Body of pancreas (tissue), 4 donors: Measurements from ENCODE around the gene EHMT1. TPM values are rescaled to one million over a fixed set of nuclear protein-coding genes. Genes with fewer than 3 reads are reported as not detected.

Experiments used
- ATAC-seq: fragments of 150-250 bp; one replicate; pipeline ENCODE4 v1.9.1; 2016
- DNase-seq, 4 donors: peaks; one replicate each; pipeline ENCODE4 v3.0.0-alpha.2; 2019
- H3K27ac ChIP-seq, 4 donors: fragments of 200-600 bp; sonication (generic); 1 replicate in 3 of 4; 2 replicates in 1 of 4; pipeline versions ENCODE4 v1.5.1 to v1.6.1; 2016 to 2019; ENCODE audit warnings: mild to moderate bottlenecking in 1 of 4, mixed read lengths in 1 of 4, moderate library complexity in 1 of 4
- H3K27me3 ChIP-seq, 2 donors: fragments of 200-600 bp; sonication (generic); one replicate each; pipeline ENCODE4 v1.6.0; 2016; ENCODE audit warnings: mild to moderate bottlenecking in 1 of 2
- H3K36me3 ChIP-seq, 2 donors: fragments of 200-600 bp; sonication (generic); replicated peaks in 1 of 2; 2 replicates each; pipeline ENCODE4 v1.5.1; 2016; ENCODE audit warnings: low read depth in 2 of 2; ENCODE audit not compliant: insufficient read depth in 1 of 2
- H3K4me1 ChIP-seq: fragments of 200-600 bp; sonication (generic); one replicate; pipeline ENCODE4 v1.6.0; 2016
- H3K4me3 ChIP-seq, 2 donors: fragments of 200-600 bp; sonication (generic); 1 replicate in 1 of 2; 2 replicates in 1 of 2; pipeline ENCODE4 v1.5.1; 2016 to 2019
- H3K9me3 ChIP-seq, 3 donors: fragments of 200-600 bp; sonication (generic); 1 replicate in 2 of 3; 2 replicates in 1 of 3; pipeline ENCODE4 v1.5.1; 2016
- POLR2A ChIP-seq, 3 donors: fragments of 450-650 bp; IDR thresholded peaks; one replicate each; pipeline ENCODE4 v1.6.1; 2016; ENCODE audit warnings: antibody characterized with exemption in 3 of 3, mild to moderate bottlenecking in 2 of 3
- WGBS, 2 donors: methylation state at CpG; one replicate each; pipeline ENCODE4 v1.1.5; 2017; 5-methylcytosine and 5-hydroxymethylcytosine counted together
- intact Hi-C: fragments of 100-400 bp; cut with DNase I; formaldehyde crosslinking; loops from one replicate; pipeline ENCODE4 v1.15.1; 2023
- total RNA-seq, 2 donors: library from RNA; depleted of rRNA; stranded (reverse); fragments of >200 nt; gene quantifications; one replicate each; pipeline ENCODE4 v1.1.0, GENCODE V29; 2016
- TF ChIP-seq, protein P1 (sequence below), 7 experiments: fragments of 450-650 bp in 4 of 7; fragments of 200-600 bp in 3 of 7; sonication (generic) in 3 of 7; IDR thresholded peaks; one replicate each; pipeline ENCODE4 v1.5.1; 2016 to 2019; ENCODE audit warnings: antibody characterized with exemption in 7 of 7

The EHMT1 gene
- total RNA-seq, 2 donors from 2014 or later, result 41.0 to 65.9 TPM

DNA sequence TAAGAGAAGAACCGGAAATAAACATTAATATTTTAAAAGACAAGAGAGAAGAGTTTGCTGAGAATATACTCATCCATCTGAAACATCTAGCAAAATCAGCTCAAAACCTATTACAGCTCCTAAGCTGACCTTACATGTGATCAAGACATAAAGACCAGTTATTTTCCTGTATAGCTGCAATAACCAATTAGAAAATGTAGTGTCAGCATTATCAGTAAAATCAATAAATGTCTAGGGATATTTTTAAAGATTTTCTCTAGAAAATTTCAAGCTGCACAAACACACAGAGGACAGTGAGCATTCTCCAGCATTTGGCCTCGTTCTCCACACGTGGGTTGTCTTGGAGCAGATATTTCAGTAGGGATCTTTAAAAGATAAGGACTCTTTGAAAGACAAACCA, 131.2 kb downstream of the EHMT1 start:
- no peak for ATAC-seq
- DNase-seq, result no peak
- Histone ChIP-seq H3K4me1 (no peaks in the 10 kb centered on the region), H3K4me3 (no peak overlapping the region), H3K27me3 (no peaks in the 10 kb centered on the region), H3K36me3 (peaks cover 7 to 9% of the 10 kb centered on the region in 2 donors), H3K27ac (no peak overlapping the region), H3K9me3 (no peaks in the 10 kb centered on the region)
- WGBS, 2 donors, result 68 to 69% methylated on average over 3 of the region's 3 CpGs
- TF ChIP-seq POLR2A (IDR thresholded peaks at IDR 0.05), result no peak
- TF ChIP-seq, protein P1, sequence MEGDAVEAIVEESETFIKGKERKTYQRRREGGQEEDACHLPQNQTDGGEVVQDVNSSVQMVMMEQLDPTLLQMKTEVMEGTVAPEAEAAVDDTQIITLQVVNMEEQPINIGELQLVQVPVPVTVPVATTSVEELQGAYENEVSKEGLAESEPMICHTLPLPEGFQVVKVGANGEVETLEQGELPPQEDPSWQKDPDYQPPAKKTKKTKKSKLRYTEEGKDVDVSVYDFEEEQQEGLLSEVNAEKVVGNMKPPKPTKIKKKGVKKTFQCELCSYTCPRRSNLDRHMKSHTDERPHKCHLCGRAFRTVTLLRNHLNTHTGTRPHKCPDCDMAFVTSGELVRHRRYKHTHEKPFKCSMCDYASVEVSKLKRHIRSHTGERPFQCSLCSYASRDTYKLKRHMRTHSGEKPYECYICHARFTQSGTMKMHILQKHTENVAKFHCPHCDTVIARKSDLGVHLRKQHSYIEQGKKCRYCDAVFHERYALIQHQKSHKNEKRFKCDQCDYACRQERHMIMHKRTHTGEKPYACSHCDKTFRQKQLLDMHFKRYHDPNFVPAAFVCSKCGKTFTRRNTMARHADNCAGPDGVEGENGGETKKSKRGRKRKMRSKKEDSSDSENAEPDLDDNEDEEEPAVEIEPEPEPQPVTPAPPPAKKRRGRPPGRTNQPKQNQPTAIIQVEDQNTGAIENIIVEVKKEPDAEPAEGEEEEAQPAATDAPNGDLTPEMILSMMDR (IDR thresholded peaks at IDR 0.05), result no peak
- intact Hi-C loops, result no loop called here

DNA sequence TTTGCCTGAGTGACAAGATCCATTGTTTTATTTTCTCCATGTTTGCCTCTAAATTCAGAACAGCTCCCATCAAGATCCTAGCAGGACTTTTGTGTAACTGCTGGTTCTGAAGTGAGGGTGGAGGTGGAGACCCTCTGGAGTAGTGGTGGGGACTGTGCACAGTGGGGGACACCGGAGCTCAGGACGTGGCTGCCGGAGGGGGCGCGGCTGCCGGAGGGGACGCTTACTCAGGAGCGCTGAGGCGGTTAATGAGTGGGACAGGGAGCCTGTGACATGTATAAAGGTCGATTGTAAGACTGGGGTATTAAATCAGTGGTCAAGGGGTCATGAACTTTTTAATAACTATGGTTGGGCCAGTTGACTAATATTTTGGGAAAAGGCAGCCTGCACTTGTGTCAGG, 131.8 kb downstream of the EHMT1 start:
- no peaks in the 10 kb centered on the region for H3K27me3 ChIP-seq
- H3K9me3 ChIP-seq, result no peaks in the 10 kb centered on the region
- intact Hi-C loops, result no loop called here
- no peak overlapping the region for H3K27ac ChIP-seq
- 90 to 96% methylated on average over 10 of the region's 10 CpGs for WGBS, 2 donors
- H3K36me3 ChIP-seq, result peaks cover 6 to 9% of the 10 kb centered on the region in 2 donors
- DNase-seq (no peak), ATAC-seq (no peak)
- no peak overlapping the region for H3K4me3 ChIP-seq
- no peak for TF ChIP-seq POLR2A (IDR thresholded peaks at IDR 0.05)
- TF ChIP-seq, protein P1 (IDR thresholded peaks at IDR 0.05), result no peak
- no peaks in the 10 kb centered on the region for H3K4me1 ChIP-seq

DNA sequence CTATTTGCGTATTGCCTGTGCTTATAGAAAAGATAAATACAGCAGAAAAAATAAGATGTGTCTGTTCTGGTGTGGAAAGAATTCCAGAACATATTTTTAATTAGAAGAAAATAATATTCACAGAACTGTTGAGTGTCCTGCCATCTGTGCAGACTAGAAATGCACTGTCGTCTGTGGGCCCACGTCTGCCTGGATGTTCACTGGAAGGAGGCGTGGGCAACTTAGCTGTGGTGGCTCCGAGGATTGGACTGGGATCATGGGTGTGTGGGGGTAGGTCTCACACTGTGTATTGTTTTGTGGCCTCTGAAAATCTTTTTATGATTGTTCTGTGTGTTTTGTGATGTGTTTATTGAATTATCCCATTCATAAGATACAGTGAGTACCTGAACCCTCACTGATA, 132.8 kb downstream of the EHMT1 start:
- Histone ChIP-seq H3K4me1 (no peaks in the 10 kb centered on the region), H3K9me3 (no peaks in the 10 kb centered on the region), H3K27ac (no peak overlapping the region), H3K27me3 (no peaks in the 10 kb centered on the region), H3K4me3 (no peak overlapping the region), H3K36me3 (peaks cover 0 to 3% of the 10 kb centered on the region in 2 donors)
- DNase-seq (no peak), ATAC-seq (no peak)
- intact Hi-C loops, result no loop called here
- no peak for TF ChIP-seq POLR2A (IDR thresholded peaks at IDR 0.05)
- TF ChIP-seq, protein P1 (IDR thresholded peaks at IDR 0.05), result no peak
- WGBS, 2 donors, result 89 to 96% methylated on average over 5 of the region's 5 CpGs

DNA sequence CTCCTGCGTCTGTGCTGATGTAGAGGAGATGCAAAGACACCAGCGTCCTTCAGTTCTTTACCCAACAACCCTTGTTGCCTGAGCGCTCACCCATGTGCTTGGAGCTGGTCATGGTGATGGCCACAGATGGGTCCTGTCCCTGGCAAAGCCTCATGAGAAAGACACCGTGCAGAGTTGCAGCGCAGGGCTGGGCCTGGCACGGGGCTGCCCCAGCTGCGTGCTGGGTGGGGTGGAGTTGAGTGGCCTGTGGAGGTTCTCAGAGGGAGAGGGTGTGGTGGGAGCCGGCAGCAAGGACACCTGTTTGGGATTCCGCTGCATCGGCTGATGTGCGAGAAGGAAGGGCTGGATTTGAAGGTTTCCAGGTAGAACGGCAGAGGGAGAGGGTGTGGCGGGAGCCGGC, 133.6 kb downstream of the EHMT1 start:
- intact Hi-C loops, result no loop called here

More for the DNA sequence above, 133.6 kb downstream of the EHMT1 start:
- no peaks in the 10 kb centered on the region for H3K27me3 ChIP-seq
- H3K36me3 ChIP-seq, result peaks cover 0 to 3% of the 10 kb centered on the region in 2 donors
- no peaks in the 10 kb centered on the region for H3K9me3 ChIP-seq
- no peak overlapping the region for H3K4me3 ChIP-seq
- no peak for TF ChIP-seq POLR2A (IDR thresholded peaks at IDR 0.05)
- TF ChIP-seq, protein P1 (IDR thresholded peaks at IDR 0.05), result no peak
- H3K27ac ChIP-seq, result no peak overlapping the region
- no peaks in the 10 kb centered on the region for H3K4me1 ChIP-seq
- DNase-seq (no peak), ATAC-seq (no peak)
- WGBS, 2 donors, result 85 to 87% methylated on average over 12 to 13 of the region's 14 CpGs
